HepG2 (cell line): ENCODE results near the gene CACNA1H. TPM values are rescaled to one million over a fixed set of nuclear protein-coding genes. Genes with fewer than 3 reads are reported as not detected.
A peak's percentile ranks its signal among the peaks of the same experiment; 100 is the strongest.

Source experiments
- CAMTA2 ChIP-seq: sonication (generic); formaldehyde crosslinking; IDR thresholded peaks from 2 replicates; pipeline ENCODE4 v1.4.0; 2020; ENCODE audit warnings: mild to moderate bottlenecking, missing genetic modification reagents, borderline replicate concordance
- HDAC2 ChIP-seq: sonication (generic); formaldehyde crosslinking; IDR thresholded peaks from 2 replicates; pipeline ENCODE4 v1.4.0; 2020; ENCODE audit warnings: missing genetic modification reagents
- MYPOP ChIP-seq: sonication (generic); formaldehyde crosslinking; IDR thresholded peaks from 2 replicates; pipeline ENCODE4 v1.8.1; 2023; ENCODE audit warnings: mild to moderate bottlenecking, moderate library complexity, missing genetic modification reagents
- NRL ChIP-seq: sonication (generic); formaldehyde crosslinking; IDR thresholded peaks from 2 replicates; pipeline ENCODE4 v1.5.0; 2020; ENCODE audit warnings: missing genetic modification reagents, mild to moderate bottlenecking, moderate library complexity, borderline replicate concordance
- RBM39 ChIP-seq: fragments of 200-400 bp; formaldehyde crosslinking; IDR thresholded peaks from one replicate; pipeline ENCODE4 v1.6.1; 2018; ENCODE audit warnings: antibody characterized with exemption, mild to moderate bottlenecking, low read depth, low read length; ENCODE audit not compliant: poor library complexity, severe bottlenecking
- RFX1 ChIP-seq: fragments of 450-650 bp; IDR thresholded peaks from 2 replicates; pipeline ENCODE4 v1.6.1; 2017
- SIX4 ChIP-seq: sonication (generic); formaldehyde crosslinking; IDR thresholded peaks from 2 replicates; pipeline ENCODE4 v1.4.0; 2020; ENCODE audit warnings: missing genetic modification reagents
- SKIL ChIP-seq: sonication (generic); formaldehyde crosslinking; IDR thresholded peaks from 2 replicates; pipeline ENCODE4 v1.8.0; 2022; ENCODE audit warnings: missing genetic modification reagents, mild to moderate bottlenecking, moderate library complexity, borderline replicate concordance
- TBX2 ChIP-seq: sonication (generic); formaldehyde crosslinking; IDR thresholded peaks from 2 replicates; pipeline ENCODE4 v1.5.0; 2020; ENCODE audit warnings: missing genetic modification reagents, mild to moderate bottlenecking, borderline replicate concordance
- TBX3 ChIP-seq: fragments of 450-650 bp; IDR thresholded peaks from 2 replicates; pipeline ENCODE4 v1.6.1; 2017; ENCODE audit warnings: antibody characterized with exemption, mild to moderate bottlenecking, inconsistent platforms, borderline replicate concordance
- TFDP1 ChIP-seq: IDR thresholded peaks from 2 replicates; pipeline ENCODE4 v1.6.1; 2016; ENCODE audit warnings: missing compliant biosample characterization, missing genetic modification reagents, borderline replicate concordance
- ZBTB7B ChIP-seq: sonication (generic); formaldehyde crosslinking; IDR thresholded peaks from 2 replicates; pipeline ENCODE4 v1.4.0; 2020; ENCODE audit warnings: missing genetic modification reagents
- ZFP62 ChIP-seq: sonication (generic); formaldehyde crosslinking; IDR thresholded peaks from 2 replicates; pipeline ENCODE4 v1.4.0; 2020; ENCODE audit warnings: missing genetic modification reagents
- ZNF138 ChIP-seq: sonication (generic); formaldehyde crosslinking; IDR thresholded peaks from 2 replicates; pipeline ENCODE4 v1.5.0; 2020; ENCODE audit warnings: mild to moderate bottlenecking, low read depth, missing genetic modification reagents
- ZNF292 ChIP-seq: sonication (generic); formaldehyde crosslinking; IDR thresholded peaks from 2 replicates; pipeline ENCODE4 v1.8.1; 2022; ENCODE audit warnings: mild to moderate bottlenecking, low read depth, missing genetic modification reagents, borderline replicate concordance
- ZNF572 ChIP-seq: sonication (generic); formaldehyde crosslinking; IDR thresholded peaks from 2 replicates; pipeline ENCODE4 v1.5.1; 2020; ENCODE audit warnings: mild to moderate bottlenecking, missing genetic modification reagents
- ZNF687 ChIP-seq: sonication (generic); formaldehyde crosslinking; IDR thresholded peaks from 2 replicates; pipeline ENCODE4 v1.5.1; 2020; ENCODE audit warnings: mild to moderate bottlenecking, missing genetic modification reagents, moderate library complexity
- ZSCAN30 ChIP-seq: sonication (generic); formaldehyde crosslinking; IDR thresholded peaks from 2 replicates; pipeline ENCODE4 v1.5.0; 2020; ENCODE audit warnings: mild to moderate bottlenecking, missing genetic modification reagents
- ZUFSP ChIP-seq: sonication (generic); formaldehyde crosslinking; IDR thresholded peaks from 2 replicates; pipeline ENCODE4 v1.9.0; 2021; ENCODE audit warnings: missing genetic modification reagents, mild to moderate bottlenecking, borderline replicate concordance
- polyA plus RNA-seq, 8 experiments: library from polyadenylated mRNA; depleted of rRNA in 3 of 8; stranded (reverse) in 7 of 8; unstranded in 1 of 8; fragments of >200 nt; fragmentation: Illumina TruSeq in 4 of 8; extraction: Trizol in 4 of 8; gene quantifications; 2 replicates each; pipeline versions ENCODE4 v1.2.1 to v1.2.3, GENCODE V29; 2011 to 2016; ENCODE audit warnings: low read depth in 4 of 8, missing spikeins in 1 of 8, mixed read lengths in 1 of 8; ENCODE audit not compliant: insufficient read depth in 1 of 8
- total RNA-seq, 5 experiments: library from RNA; depleted of rRNA; stranded (reverse); fragments of >200 nt; fragmentation: Illumina TruSeq; extraction: Trizol; gene quantifications; 2 replicates each; pipeline ENCODE4 v1.2.3, GENCODE V29; 2016; ENCODE audit warnings: low read depth in 1 of 5

CACNA1H gene
- total and polyA plus RNA-seq, 2 of the 13 experiments (the other 11 are each of a cell fraction or from before 2014, with no cell fraction given) = 0.40 to 1.8 TPM

DNA sequence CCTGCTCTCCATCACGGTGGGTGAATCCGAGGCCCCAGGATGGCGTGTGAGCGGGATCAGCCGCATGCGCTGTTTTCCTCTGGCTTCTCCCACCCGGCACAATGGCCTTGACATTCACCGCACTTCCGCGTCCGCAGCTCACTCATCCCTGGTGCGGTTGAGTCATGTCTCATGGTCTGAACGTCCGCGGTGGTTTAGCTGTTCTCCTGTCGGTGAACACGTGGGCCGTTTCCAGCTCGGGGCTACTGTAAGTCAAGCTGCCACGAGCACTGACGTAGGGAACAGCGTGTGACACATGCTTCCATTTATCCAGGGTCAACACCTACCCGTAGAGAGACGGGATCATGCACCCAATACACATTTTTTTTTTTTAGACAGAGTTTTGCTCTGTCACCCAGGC is 15.3 kb upstream of the CACNA1H start (continued):
- TF ChIP-seq TFDP1 (CRISPR knock-in tag) (peak; percentile 64; the same call in 1 of the 2 replicates), HDAC2 (no peak), ZSCAN30 (no peak), TBX2 (CRISPR knock-in tag) (peak; percentile 43; the same call in 1 of the 2 replicates), RFX1 (no peak), MYPOP (CRISPR knock-in tag) (peak; percentile 48; the same call in 1 of the 2 replicates), ZFP62 (no peak), NRL (no peak), ZNF687 (CRISPR knock-in tag) (peak; percentile 77), RBM39 (no peak), SIX4 (CRISPR knock-in tag) (no peak), ZBTB7B (no peak), SKIL (CRISPR knock-in tag) (no peak), ZUFSP (CRISPR knock-in tag) (no peak), CAMTA2 (CRISPR knock-in tag) (no peak), ZNF292 (no peak), ZNF138 (no peak), ZNF572 (no peak), TBX3 (no peak)
